RWPE1 (cell line): ENCODE measurements around the gene RPL10A.

Experiments
- CTCF ChIA-PET: fragments of 350-600 bp; sonication (Branson Sonifier 250); formaldehyde crosslinking; extraction: SDS; loops from one replicate; lab custom pipeline; 2021; lab: Yijun Ruan, JAX
- POLR2A ChIA-PET: fragments of 400-600 bp; formaldehyde crosslinking; extraction: SDS; loops from one replicate; lab custom pipeline; 2020; ENCODE audit warnings: antibody characterized with exemption; ENCODE audit not compliant: low non-redundant PET; lab: Yijun Ruan, JAX
- DNase-seq: peaks from one replicate; pipeline ENCODE4 v3.0.0; 2012; ENCODE audit warnings: low spot score
- H3K27ac ChIP-seq: fragments of 450-650 bp; 2 replicates; pipeline ENCODE4 v1.5.1; 2017
- TF ChIP-seq, protein P1 (sequence below): fragments of 450-650 bp; conservative IDR thresholded peaks from 2 replicates; pipeline ENCODE4 v1.5.1; 2017; ENCODE audit warnings: low read depth, mild to moderate bottlenecking

The RPL10A gene

GRCh38 chr6:35495258-35496035, 27.2 kb downstream of the RPL10A start:
- no peak for DNase-seq
- CTCF ChIA-PET: interaction anchor here (0.7 kb wide), 1 partner anchor 9 kb away, joined by 3 read pairs; no protein-coding TSS in a partner anchor
- H3K27ac ChIP-seq: peak overlapping the region; percentile 99
- TF ChIP-seq, protein P1, sequence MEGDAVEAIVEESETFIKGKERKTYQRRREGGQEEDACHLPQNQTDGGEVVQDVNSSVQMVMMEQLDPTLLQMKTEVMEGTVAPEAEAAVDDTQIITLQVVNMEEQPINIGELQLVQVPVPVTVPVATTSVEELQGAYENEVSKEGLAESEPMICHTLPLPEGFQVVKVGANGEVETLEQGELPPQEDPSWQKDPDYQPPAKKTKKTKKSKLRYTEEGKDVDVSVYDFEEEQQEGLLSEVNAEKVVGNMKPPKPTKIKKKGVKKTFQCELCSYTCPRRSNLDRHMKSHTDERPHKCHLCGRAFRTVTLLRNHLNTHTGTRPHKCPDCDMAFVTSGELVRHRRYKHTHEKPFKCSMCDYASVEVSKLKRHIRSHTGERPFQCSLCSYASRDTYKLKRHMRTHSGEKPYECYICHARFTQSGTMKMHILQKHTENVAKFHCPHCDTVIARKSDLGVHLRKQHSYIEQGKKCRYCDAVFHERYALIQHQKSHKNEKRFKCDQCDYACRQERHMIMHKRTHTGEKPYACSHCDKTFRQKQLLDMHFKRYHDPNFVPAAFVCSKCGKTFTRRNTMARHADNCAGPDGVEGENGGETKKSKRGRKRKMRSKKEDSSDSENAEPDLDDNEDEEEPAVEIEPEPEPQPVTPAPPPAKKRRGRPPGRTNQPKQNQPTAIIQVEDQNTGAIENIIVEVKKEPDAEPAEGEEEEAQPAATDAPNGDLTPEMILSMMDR: no peak
- POLR2A ChIA-PET: interaction anchor here (1.5 kb wide), 1 partner anchor 25 kb away, joined by 5 read pairs; no protein-coding TSS in a partner anchor

GRCh38 chr6:35496036-35496840, 28.0 kb downstream of the RPL10A start:
- ChIA-PET POLR2A (interaction anchor here (0.5 to 1.7 kb wide), 6 partner anchors 9 to 26 kb away, joined by 3 to 11 read pairs (median 5); no protein-coding TSS in a partner anchor), CTCF (interaction anchor here (0.5 to 1.7 kb wide), 8 partner anchors 9 to 240 kb away, joined by 3 to 6 read pairs (median 4); partner anchors contain the start of gene ARMC12)
- TF ChIP-seq, protein P1: no peak
- H3K27ac ChIP-seq: peak overlapping the region; percentile 99
- DNase-seq: peak; percentile 53

- TF ChIP-seq, protein P1: no peak; the same call in 1 of the 2 replicates
- peak; percentile 92 for DNase-seq
- CTCF ChIA-PET: interaction anchor here (0.6 to 1.7 kb wide), 6 partner anchors 10 to 29 kb away, joined by 3 to 6 read pairs (median 4); no protein-coding TSS in a partner anchor
- peak within 1 kb of the TSS; percentile 99 for H3K27ac ChIP-seq
- POLR2A ChIA-PET: interaction anchor here (0.5 to 1.7 kb wide), 6 partner anchors 10 to 26 kb away, joined by 3 to 11 read pairs (median 5); no protein-coding TSS in a partner anchor
Measured at GRCh38 chr6:35496841-35497570, 28.8 kb downstream of the RPL10A start, which contains the start of gene TEAD3. TEAD3 (minus strand) TSS chr6:35497079.

- TF ChIP-seq, protein P1: no peak
Measured at GRCh38 chr6:35497571-35498421, 29.6 kb downstream of the RPL10A start.

DNA sequence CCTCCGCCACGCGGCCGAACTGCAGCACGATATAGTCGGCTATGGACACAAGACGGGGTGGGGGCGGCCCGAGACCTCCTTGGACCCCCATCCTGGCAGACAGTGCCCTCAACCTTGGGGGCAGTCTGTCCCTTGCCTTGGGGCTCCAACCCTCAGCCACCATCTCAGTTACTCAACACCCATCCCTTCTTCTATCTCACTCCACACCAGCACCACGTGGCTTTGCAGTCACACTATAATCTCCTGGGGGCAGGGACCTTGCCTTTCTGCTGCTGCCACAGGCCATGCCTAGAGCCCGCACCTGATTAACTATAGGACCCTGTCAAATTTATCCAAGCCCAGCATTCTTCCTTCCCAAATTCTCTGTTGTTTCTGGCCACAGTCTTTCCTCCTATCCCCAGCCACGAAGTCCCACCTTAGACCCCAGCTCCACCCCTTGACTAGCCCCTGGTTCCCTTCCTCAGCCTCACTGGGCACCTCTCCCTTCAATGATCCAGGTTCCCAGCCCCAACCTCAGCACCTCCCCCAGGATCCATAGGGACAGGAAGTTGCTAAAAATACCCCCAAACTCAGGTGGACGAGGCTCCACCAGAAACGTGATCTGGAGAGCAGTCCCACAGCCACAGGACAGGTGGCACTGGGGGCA, 30.3 kb downstream of the RPL10A start:
- ChIA-PET CTCF (interaction anchor here (0.6 kb wide), 2 partner anchors 46 to 187 kb away, joined by 3 read pairs; partner anchors contain the start of gene FANCE), POLR2A (interaction anchor here (1.7 kb wide), 1 partner anchor 25 kb away, joined by 3 read pairs; no protein-coding TSS in a partner anchor)
- DNase-seq: no peak
- TF ChIP-seq, protein P1: no peak
- peak overlapping the region; percentile 99 for H3K27ac ChIP-seq

More at GRCh38 chr6:35497571-35498421, 29.6 kb downstream of the RPL10A start:
- POLR2A ChIA-PET: interaction anchor here (0.6 to 1.7 kb wide), 4 partner anchors 10 to 54 kb away, joined by 3 to 11 read pairs (median 8); no protein-coding TSS in a partner anchor
- CTCF ChIA-PET: interaction anchor here (0.6 to 1.7 kb wide), 6 partner anchors 11 to 188 kb away, joined by 3 to 6 read pairs (median 3); partner anchors contain the start of gene FANCE
- H3K27ac ChIP-seq: peak overlapping the region; percentile 99
- peak; percentile 70 for DNase-seq
